H1 (cell line): ENCODE results near the gene RCSD1. TPM values are rescaled to one million over a fixed set of nuclear protein-coding genes. Genes with fewer than 3 reads are reported as not detected.

Experiments used
- CTCF ChIA-PET: fragments of 300-600 bp; sonication (Branson Sonifier 250); formaldehyde crosslinking; loops from one replicate; lab custom pipeline; 2021; ENCODE audit not compliant: partially characterized antibody; lab: Charles Lee
- POLR2A ChIA-PET: fragments of 300-600 bp; sonication (Branson Sonifier 250); formaldehyde crosslinking; loops from one replicate; lab custom pipeline; 2021; ENCODE audit warnings: inconsistent platforms; ENCODE audit not compliant: partially characterized antibody; lab: Charles Lee
- DNase-seq, 2 experiments: peaks; one replicate each; pipeline versions ENCODE4 v3.0.0 to v3.0.0-alpha.2; 2010 to 2022; ENCODE audit warnings: low spot score in 2 of 2, low read depth in 1 of 2, mixed read lengths in 1 of 2
- FAIRE-seq: peaks from 2 replicates; lab custom pipeline; 2011; peaks lifted over from hg19 to GRCh38; lab: Jason Lieb, UNC
- H2AFZ ChIP-seq: 2 replicates; pipeline ENCODE4 v1.8.1; 2012; ENCODE audit warnings: low read length, inconsistent platforms
- H2AK5ac ChIP-seq: 2 replicates; pipeline ENCODE4 v1.6.1; 2013; ENCODE audit warnings: low read depth, low read length
- H2BK120ac ChIP-seq: replicated peaks from 2 replicates; pipeline ENCODE3; 2013; ENCODE audit warnings: low read depth, low read length, inconsistent platforms
- H2BK12ac ChIP-seq: 2 replicates; pipeline ENCODE4 v1.6.1; 2013; ENCODE audit warnings: low read depth, low read length
- H2BK15ac ChIP-seq: 2 replicates; pipeline ENCODE4 v1.6.1; 2013; ENCODE audit warnings: low read length
- H2BK20ac ChIP-seq: 2 replicates; pipeline ENCODE4 v1.6.1; 2013; ENCODE audit warnings: low read length
- H2BK5ac ChIP-seq: 2 replicates; pipeline ENCODE4 v1.6.1; 2013; ENCODE audit warnings: low read depth, low read length
- H3K14ac ChIP-seq: 2 replicates; pipeline ENCODE4 v1.6.1; 2013; ENCODE audit warnings: inconsistent platforms; ENCODE audit not compliant: insufficient read length
- H3K18ac ChIP-seq: 2 replicates; pipeline ENCODE4 v1.6.1; 2013; ENCODE audit warnings: low read length; ENCODE audit errors: extremely low read depth
- H3K23ac ChIP-seq: 2 replicates; pipeline ENCODE4 v1.6.1; 2013; ENCODE audit warnings: inconsistent platforms; ENCODE audit not compliant: insufficient read length
- H3K23me2 ChIP-seq: 2 replicates; pipeline ENCODE4 v1.6.1; 2013; ENCODE audit warnings: low read depth, low read length
- H3K27ac ChIP-seq: 2 replicates; pipeline ENCODE4 v1.6.1; 2011; ENCODE audit warnings: low read depth, low read length, inconsistent platforms
- H3K27me3 ChIP-seq, 4 experiments: replicated peaks in 1 of 4; 1 replicate in 1 of 4; 2 replicates in 3 of 4; pipeline versions ENCODE4 v1.6.1 to v1.8.1; 2011 to 2013; ENCODE audit warnings: low read length in 3 of 4, mild to moderate bottlenecking in 3 of 4, inconsistent platforms in 2 of 4, mixed read lengths in 2 of 4, moderate library complexity in 1 of 4; ENCODE audit not compliant: control insufficient read depth in 3 of 4, insufficient read depth in 3 of 4; ENCODE audit errors: extremely low read depth in 1 of 4
- H3K36me3 ChIP-seq, 4 experiments: 2 replicates each; pipeline versions ENCODE4 v1.6.1 to v1.8.1; 2011 to 2013; ENCODE audit warnings: mild to moderate bottlenecking in 4 of 4, low read length in 3 of 4, moderate library complexity in 2 of 4, control low read depth in 1 of 4, inconsistent platforms in 1 of 4; ENCODE audit not compliant: insufficient read depth in 4 of 4, control insufficient read depth in 2 of 4
- H3K4ac ChIP-seq: replicated peaks from 2 replicates; pipeline ENCODE3; 2013; ENCODE audit warnings: low read length, low read depth, mixed read lengths, inconsistent platforms; ENCODE audit not compliant: insufficient read length
- H3K4me1 ChIP-seq, 4 experiments: replicated peaks in 1 of 4; 1 replicate in 1 of 4; 2 replicates in 3 of 4; pipeline versions ENCODE4 v1.6.1 to v1.8.1; 2011 to 2013; ENCODE audit warnings: low read length in 3 of 4, inconsistent platforms in 2 of 4, mixed read lengths in 1 of 4; ENCODE audit not compliant: insufficient read depth in 4 of 4, control insufficient read depth in 3 of 4
- H3K4me2 ChIP-seq, 2 experiments: 2 replicates each; pipeline versions ENCODE4 v1.6.1 to v1.8.1; 2011 to 2013; ENCODE audit warnings: low read depth in 2 of 2, low read length in 2 of 2, control low read depth in 1 of 2, inconsistent platforms in 1 of 2, mild to moderate bottlenecking in 1 of 2; ENCODE audit not compliant: insufficient read depth in 1 of 2
- H3K4me3 ChIP-seq, 4 experiments: fragments of 200-600, 300-600 bp in 1 of 4; sonication (generic), shearing (Covaris generic), sonication (Bioruptor Twin) in 1 of 4; 2 replicates each; pipeline versions ENCODE4 v1.5.1 to v1.8.1; 2011 to 2016; ENCODE audit warnings: low read length in 4 of 4, low read depth in 3 of 4, control low read depth in 2 of 4, inconsistent platforms in 2 of 4, mild to moderate bottlenecking in 2 of 4, mixed read lengths in 1 of 4, moderate library complexity in 1 of 4; ENCODE audit not compliant: insufficient read depth in 2 of 4; ENCODE audit errors: extremely low read depth in 1 of 4
- H3K56ac ChIP-seq: replicated peaks from 2 replicates; pipeline ENCODE3; 2013; ENCODE audit warnings: low read depth, mild to moderate bottlenecking, mixed read lengths, low read length, inconsistent platforms; ENCODE audit not compliant: insufficient read length
- H3K79me1 ChIP-seq: 2 replicates; pipeline ENCODE4 v1.6.1; 2013; ENCODE audit warnings: low read depth, low read length, control low read depth
- H3K79me2 ChIP-seq, 2 experiments: 2 replicates each; pipeline versions ENCODE4 v1.6.1 to v1.8.1; 2012 to 2013; ENCODE audit warnings: low read length in 2 of 2, mild to moderate bottlenecking in 2 of 2, inconsistent platforms in 1 of 2; ENCODE audit not compliant: insufficient read depth in 2 of 2, control insufficient read depth in 1 of 2
- H3K9ac ChIP-seq, 4 experiments: replicated peaks in 1 of 4; 1 replicate in 1 of 4; 2 replicates in 3 of 4; pipeline versions ENCODE4 v1.6.1 to v1.8.1; 2011 to 2013; ENCODE audit warnings: low read depth in 3 of 4, low read length in 3 of 4, control low read depth in 2 of 4, mild to moderate bottlenecking in 2 of 4, moderate library complexity in 2 of 4, inconsistent platforms in 1 of 4; ENCODE audit errors: extremely low read depth in 1 of 4
- H3K9me3 ChIP-seq, 2 experiments: 2 replicates each; pipeline versions ENCODE4 v1.6.1 to v1.8.1; 2012 to 2013; ENCODE audit warnings: mild to moderate bottlenecking in 2 of 2, moderate library complexity in 2 of 2, control low read depth in 1 of 2, inconsistent platforms in 1 of 2, low read depth in 1 of 2, low read length in 1 of 2, mixed read lengths in 1 of 2; ENCODE audit not compliant: insufficient read depth in 2 of 2
- H4K20me1 ChIP-seq, 2 experiments: replicated peaks in 1 of 2; 2 replicates each; pipeline versions ENCODE3 to v1.8.1; 2011 to 2013; ENCODE audit warnings: inconsistent platforms in 2 of 2, low read length in 2 of 2, mild to moderate bottlenecking in 1 of 2; ENCODE audit not compliant: insufficient read depth in 2 of 2, control insufficient read depth in 1 of 2
- H4K5ac ChIP-seq: 2 replicates; pipeline ENCODE4 v1.6.1; 2013; ENCODE audit warnings: low read length, low read depth, mixed read lengths, inconsistent platforms; ENCODE audit not compliant: insufficient read length
- H4K8ac ChIP-seq: 2 replicates; pipeline ENCODE4 v1.8.0; 2013; ENCODE audit warnings: mild to moderate bottlenecking, moderate library complexity, low read length, inconsistent platforms; ENCODE audit not compliant: insufficient read depth; ENCODE audit errors: extremely low read depth
- H4K91ac ChIP-seq: replicated peaks from 2 replicates; pipeline ENCODE3; 2013; ENCODE audit warnings: low read length, mixed read lengths, inconsistent platforms; ENCODE audit not compliant: insufficient read length
- CBX5 ChIP-seq: fragments of 300-800, 300-1000 bp; sonication (generic); IDR thresholded peaks from 2 replicates; pipeline ENCODE4 v1.7.1; 2016; ENCODE audit warnings: antibody characterized with exemption, low read length, low read depth
- CHD2 ChIP-seq: IDR thresholded peaks from 2 replicates; pipeline ENCODE4 v1.6.1; 2012; ENCODE audit warnings: low read length, improper control_type of control experiment
- CTCF ChIP-seq, 3 experiments: IDR thresholded peaks; 1 replicate in 2 of 3; 2 replicates in 1 of 3; pipeline versions ENCODE4 v1.5.1 to v1.6.1; 2011; ENCODE audit warnings: low read length in 3 of 3, mild to moderate bottlenecking in 3 of 3, inconsistent platforms in 2 of 3, low read depth in 1 of 3, moderate library complexity in 1 of 3; ENCODE audit not compliant: insufficient read depth in 1 of 3; ENCODE audit errors: control extremely low read depth in 1 of 3
- GTF2F1 ChIP-seq: IDR thresholded peaks from 2 replicates; pipeline ENCODE4 v1.6.1; 2012; ENCODE audit warnings: low read depth, low read length, improper control_type of control experiment, borderline replicate concordance
- JUN ChIP-seq: IDR thresholded peaks from 2 replicates; pipeline ENCODE4 v1.6.1; 2011; ENCODE audit warnings: low read depth, mild to moderate bottlenecking, improper control_type of control experiment, low read length
- JUND ChIP-seq: IDR thresholded peaks from 2 replicates; pipeline ENCODE4 v1.6.1; 2011; ENCODE audit warnings: mild to moderate bottlenecking, improper control_type of control experiment, low read length
- KDM4A ChIP-seq: IDR thresholded peaks from one replicate; pipeline ENCODE4 v1.7.1; 2012; ENCODE audit warnings: low read depth, mild to moderate bottlenecking, moderate library complexity, low read length, inconsistent platforms; ENCODE audit not compliant: severe bottlenecking
- SIX5 ChIP-seq: IDR thresholded peaks from 2 replicates; pipeline ENCODE4 v1.6.1; 2011; ENCODE audit warnings: mild to moderate bottlenecking, low read depth, low read length
- TBP ChIP-seq: IDR thresholded peaks from 2 replicates; pipeline ENCODE4 v1.6.1; 2011; ENCODE audit warnings: low read depth, low read length, improper control_type of control experiment
- ZNF274 ChIP-seq: IDR thresholded peaks from 2 replicates; pipeline ENCODE4 v1.7.0; 2012; ENCODE audit warnings: low read length, borderline replicate concordance; ENCODE audit errors: extremely low read depth
- WGBS, 2 experiments: shearing (Covaris generic) in 1 of 2; methylation state at CpG; one replicate each; pipeline versions ENCODE4 v1.1.6 to v1.1.7; 2013 to 2015; ENCODE audit warnings: low lambda C conversion rate in 2 of 2, mixed read lengths in 2 of 2, inconsistent platforms in 1 of 2, low coverage in 1 of 2, missing lambda C conversion rate in 1 of 2; ENCODE audit not compliant: insufficient replicate concordance in 2 of 2, insufficient coverage in 1 of 2, insufficient read length in 1 of 2; ENCODE audit errors: extremely low coverage in 1 of 2, missing lambda C conversion rate in 1 of 2; 5-methylcytosine and 5-hydroxymethylcytosine counted together
- polyA plus RNA-seq, 7 experiments: library from polyadenylated mRNA; depleted of rRNA in 3 of 7; stranded (reverse) in 5 of 7; unstranded in 2 of 7; fragments of >200 nt in 5 of 7; fragments of 200-250 nt in 2 of 7; gene quantifications; 1 replicate in 5 of 7; 2 replicates in 1 of 7; 4 replicates in 1 of 7; pipeline versions ENCODE4 v1.2.1 to v1.2.3, GENCODE V29; 2011 to 2013; ENCODE audit warnings: missing spikeins in 2 of 7, mixed read lengths in 2 of 7
- total RNA-seq: library from RNA; stranded (reverse); fragmentation: NEBNext Ultra II Directional; extraction: Animal tissue kit (Norgen Biotek cat#: 25700); gene quantifications from 2 replicates; pipeline ENCODE4 v1.2.1, GENCODE V29; 2021

RCSD1 gene
- total and polyA plus RNA-seq, 2 of the 8 experiments (the other 6 are each of a cell fraction or from before 2014, with no cell fraction given): 0.47 to 0.69 TPM

DNA sequence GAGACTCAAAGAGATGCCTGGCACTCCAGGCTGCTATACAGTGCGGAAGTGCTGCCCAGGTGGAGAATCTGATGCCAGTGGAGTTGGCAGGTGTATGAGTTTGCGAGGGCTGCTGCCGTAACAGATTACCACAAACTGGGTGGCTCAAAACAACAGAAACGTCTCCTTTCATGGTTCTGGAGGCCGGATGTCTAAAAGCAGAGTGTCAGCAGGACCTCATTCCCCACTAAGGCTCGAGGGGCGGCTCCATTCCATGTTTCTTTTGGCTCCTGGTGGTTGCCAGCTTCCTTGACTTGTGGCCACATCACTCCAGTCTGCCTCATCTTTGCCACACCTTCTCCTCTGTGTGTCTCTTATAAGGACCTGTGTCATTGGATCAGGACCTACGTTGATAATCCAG is 10.0 kb downstream of the RCSD1 start:
- 90% methylated on average over 8 of the region's 8 CpGs; no CpG with 5 or more reads in 1 of the 2 experiments for WGBS, 2 experiments
- H2BK120ac ChIP-seq: no peak overlapping the region

More for the DNA sequence above, 10.0 kb downstream of the RCSD1 start:
- ChIA-PET POLR2A (no interaction called here), CTCF (no interaction called here)
- no peak overlapping the region for H4K91ac ChIP-seq
- no peak overlapping the region for H3K27ac ChIP-seq
- no peak overlapping the region for H3K4me3 ChIP-seq
- H3K79me1 ChIP-seq: no peaks in the 10 kb centered on the region
- peaks cover 2% of the 10 kb centered on the region; the same call in 1 of the 2 replicates for H3K23me2 ChIP-seq
- no peak overlapping the region for H2AK5ac ChIP-seq
- no peak overlapping the region for H3K9ac ChIP-seq
- no peak overlapping the region for H4K5ac ChIP-seq
- no peak overlapping the region for H2BK12ac ChIP-seq
- no peak for DNase-seq
- no peaks in the 10 kb centered on the region for H3K79me2 ChIP-seq
- no peak overlapping the region for H3K4ac ChIP-seq
- H2BK20ac ChIP-seq: no peak overlapping the region
- H3K36me3 ChIP-seq: no peaks in the 10 kb centered on the region
- peaks cover 0 to 10% (median 7%) of the 10 kb centered on the region in 4 experiments; a peak in 6 of 7 replicates for H3K27me3 ChIP-seq
- no peak for FAIRE-seq
- no peaks in the 10 kb centered on the region for H3K9me3 ChIP-seq
- no peak overlapping the region for H2BK15ac ChIP-seq
- no peaks in the 10 kb centered on the region for H4K20me1 ChIP-seq
- TF ChIP-seq TBP (no peak), GTF2F1 (no peak), CTCF (IDR thresholded peaks at IDR 0.05; ENCODE audit: control extremely low read depth in 1 of 3, insufficient read depth in 1 of 3, low read depth in 1 of 3, low read length in 3 of 3) (no peak), CBX5 (no peak), JUND (no peak), KDM4A (no peak), JUN (no peak), ZNF274 (no peak), CHD2 (no peak), SIX5 (no peak)
- no peak overlapping the region for H2AFZ ChIP-seq
- no peak overlapping the region for H3K18ac ChIP-seq
- no peak overlapping the region for H4K8ac ChIP-seq
- no peak overlapping the region for H3K14ac ChIP-seq
- no peak overlapping the region for H3K4me2 ChIP-seq
- peaks cover 0 to 4% (median 3%) of the 10 kb centered on the region in 4 experiments; a peak in 5 of 7 replicates for H3K4me1 ChIP-seq
- H2BK5ac ChIP-seq: no peak overlapping the region
- no peak overlapping the region for H3K23ac ChIP-seq
- no peak overlapping the region for H3K56ac ChIP-seq
